ENCODE measurements around the gene ABCG8. TPM values are rescaled to one million over a fixed set of nuclear protein-coding genes. Genes with fewer than 3 reads are reported as not detected.

The ABCG8 gene
- total and polyA plus RNA-seq, 2 donors (not counting 1 experiment from before 2014, with no cell fraction given) = not detected

DNA sequence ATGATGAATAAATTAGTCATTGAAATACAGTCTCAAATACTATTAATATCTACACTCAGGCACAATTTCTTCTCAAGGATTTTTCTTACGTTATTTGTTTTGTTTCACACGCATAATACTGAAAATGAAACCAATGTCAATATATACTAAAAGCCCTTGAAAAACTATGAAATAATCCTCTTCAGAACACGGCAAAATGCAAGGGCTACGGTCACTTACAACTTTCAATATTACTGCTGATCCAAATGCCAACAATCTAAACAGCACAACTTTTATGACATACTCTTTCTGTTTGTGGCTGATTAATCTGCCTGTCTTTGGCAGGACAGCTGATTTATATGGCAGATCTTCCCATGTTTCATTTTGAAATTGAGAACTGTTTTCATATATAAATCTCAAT lies 88.7 kb downstream of the ABCG8 start:
- intact Hi-C loops (cut with micrococcal nuclease) = no loop called here
- CTCF ChIA-PET = no interaction called here
- ATAC-seq (ENCODE audit: low read depth) (no peak), DNase-seq (no peak)
- Histone ChIP-seq H4K20me1 (ENCODE audit: control insufficient read depth, insufficient read depth, low read length, poor library complexity, severe bottlenecking) (no peaks in the 10 kb centered on the region), H3K4me1 (ENCODE audit: control insufficient read depth in 2 of 2, insufficient read depth in 2 of 2, low read length in 2 of 2) (no peaks in the 10 kb centered on the region), H3K4me3 (ENCODE audit: control extremely low read depth in 1 of 5, extremely low read depth in 1 of 5, insufficient read depth in 1 of 5, low read depth in 2 of 5, low read length in 4 of 5) (no peak overlapping the region), H3K27me3 (replicated peaks in 1 of 4; ENCODE audit: control extremely low read depth in 1 of 4, control insufficient read depth in 3 of 4, insufficient read depth in 4 of 4, low read length in 3 of 4) (no peaks in the 10 kb centered on the region), H3K4me2 (replicated peaks; ENCODE audit: low read depth, low read length, poor library complexity, severe bottlenecking) (no peak overlapping the region), H3K79me2 (ENCODE audit: control insufficient read depth, insufficient read depth, low read length) (no peaks in the 10 kb centered on the region), H3K9ac (ENCODE audit: low read length) (no peak overlapping the region), H2AFZ (ENCODE audit: insufficient read depth, low read depth, low read length, poor library complexity, severe bottlenecking) (no peak overlapping the region), H3K27ac (ENCODE audit: low read length in 2 of 2) (no peak overlapping the region), H3K36me3 (replicated peaks in 1 of 2; ENCODE audit: control extremely low read depth in 1 of 2, control insufficient read depth in 1 of 2, extremely low read depth in 1 of 2, insufficient read depth in 2 of 2, low read length in 1 of 2) (peaks cover 9 to 32% of the 10 kb centered on the region in 2 experiments), H3K9me3 (ENCODE audit: control extremely low read depth in 1 of 3, control insufficient read depth in 2 of 3, insufficient read depth in 1 of 3, low read length in 2 of 3) (no peaks in the 10 kb centered on the region)
- TF ChIP-seq CTCF (IDR thresholded peaks at IDR 0.05) (no peak), EZH2 (IDR thresholded peaks at IDR 0.05; ENCODE audit: borderline replicate concordance, insufficient read depth, low read depth, low read length, poor library complexity, severe bottlenecking) (no peak)
- WGBS (ENCODE audit: insufficient coverage) = 87% methylated on average over 3 of the region's 4 CpGs
- no peaks in the 10 kb centered on the region for H3K27me3 Mint-ChIP-seq
- POLR2A ChIA-PET = no interaction called here
- no peak overlapping the region for H3K27ac Mint-ChIP-seq
- H3K9me3 Mint-ChIP-seq (ENCODE audit: insufficient read depth) = no peaks in the 10 kb centered on the region
- H3K4me1 Mint-ChIP-seq = no peaks in the 10 kb centered on the region
- peak overlapping the region; percentile 26 for H3K4me3 Mint-ChIP-seq

DNA sequence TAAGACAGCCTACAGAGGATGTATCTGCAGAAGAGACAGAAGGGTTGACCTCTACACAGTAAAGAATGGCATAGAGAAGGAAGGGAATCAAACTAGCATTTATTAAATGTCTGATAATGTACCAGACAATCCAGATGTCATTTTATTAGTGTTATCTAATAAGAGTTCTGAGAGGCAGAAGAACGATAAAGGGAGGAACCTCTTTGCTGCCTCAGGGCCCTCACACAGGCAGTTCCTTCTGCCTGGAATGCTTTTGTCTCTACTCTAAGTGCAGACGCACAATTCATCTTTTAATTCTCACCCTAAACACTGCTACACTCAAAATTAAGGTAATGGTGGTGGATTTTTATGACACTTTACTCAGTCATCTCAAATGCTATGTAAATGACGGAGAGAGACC lies 92.5 kb downstream of the ABCG8 start:
- TF ChIP-seq EZH2 (IDR thresholded peaks at IDR 0.05; ENCODE audit: borderline replicate concordance, insufficient read depth, low read depth, low read length, poor library complexity, severe bottlenecking) = no peak
- TF ChIP-seq CTCF (IDR thresholded peaks at IDR 0.05) = no peak
- Histone ChIP-seq H3K4me1 (ENCODE audit: control insufficient read depth in 2 of 2, insufficient read depth in 2 of 2, low read length in 2 of 2) (no peaks in the 10 kb centered on the region), H2AFZ (ENCODE audit: insufficient read depth, low read depth, low read length, poor library complexity, severe bottlenecking) (no peak overlapping the region), H4K20me1 (ENCODE audit: control insufficient read depth, insufficient read depth, low read length, poor library complexity, severe bottlenecking) (no peaks in the 10 kb centered on the region), H3K4me3 (ENCODE audit: control extremely low read depth in 1 of 5, extremely low read depth in 1 of 5, insufficient read depth in 1 of 5, low read depth in 2 of 5, low read length in 4 of 5) (no peak overlapping the region), H3K4me2 (replicated peaks; ENCODE audit: low read depth, low read length, poor library complexity, severe bottlenecking) (no peak overlapping the region), H3K79me2 (ENCODE audit: control insufficient read depth, insufficient read depth, low read length) (no peaks in the 10 kb centered on the region), H3K9ac (ENCODE audit: low read length) (no peak overlapping the region), H3K27me3 (replicated peaks in 1 of 4; ENCODE audit: control extremely low read depth in 1 of 4, control insufficient read depth in 3 of 4, insufficient read depth in 4 of 4, low read length in 3 of 4) (no peaks in the 10 kb centered on the region), H3K9me3 (ENCODE audit: control extremely low read depth in 1 of 3, control insufficient read depth in 2 of 3, insufficient read depth in 1 of 3, low read length in 2 of 3) (no peaks in the 10 kb centered on the region), H3K27ac (ENCODE audit: low read length in 2 of 2) (no peak overlapping the region), H3K36me3 (replicated peaks in 1 of 2; ENCODE audit: control extremely low read depth in 1 of 2, control insufficient read depth in 1 of 2, extremely low read depth in 1 of 2, insufficient read depth in 2 of 2, low read length in 1 of 2) (peaks cover 8 to 43% of the 10 kb centered on the region in 2 experiments)
- WGBS (ENCODE audit: insufficient coverage) = no CpG with 5 or more reads among the region's 3 CpGs
- Mint-ChIP-seq H3K27ac (no peak overlapping the region), H3K9me3 (ENCODE audit: insufficient read depth) (no peaks in the 10 kb centered on the region), H3K4me1 (no peaks in the 10 kb centered on the region), H3K4me3 (no peak overlapping the region), H3K27me3 (no peaks in the 10 kb centered on the region)
- ATAC-seq (ENCODE audit: low read depth) (no peak), DNase-seq (no peak)
- ChIA-PET CTCF (no interaction called here), POLR2A (no interaction called here)
- intact Hi-C loops (cut with micrococcal nuclease) = no loop called here

Small RNAs within 50 kb of the gene (small RNA-seq; reads per million reads assigned to genes)
- gene RN7SL455P (ENCODE audit: insufficient read length, low read depth, low replicate concordance) = not detected
- not detected for gene RNU6-1048P (ENCODE audit: insufficient read length, low read depth, low replicate concordance)

Other genes with a start within 250 kb of the ABCG8 start
- 48.5 and 53.7 TPM in 2 replicates for gene THADA, start 242.9 kb upstream of the ABCG8 start, total RNA-seq
- gene THADA, start 242.9 kb upstream of the ABCG8 start, polyA plus RNA-seq = 17.6 and 20.3 TPM in 2 replicates
- gene PLEKHH2, start 201.7 kb upstream of the ABCG8 start, total RNA-seq = 0.17 and 0.58 TPM in 2 replicates
- 0.19 and 0.23 TPM in 2 replicates for gene PLEKHH2, start 201.7 kb upstream of the ABCG8 start, polyA plus RNA-seq
- gene C1GALT1C1L, start 162.5 kb upstream of the ABCG8 start, total RNA-seq = not detected in 2 replicates
- not detected in 2 replicates for gene C1GALT1C1L, start 162.5 kb upstream of the ABCG8 start, polyA plus RNA-seq
- 11.4 and 12.7 TPM in 2 replicates for gene DYNC2LI1, start 64.9 kb upstream of the ABCG8 start, total RNA-seq
- gene DYNC2LI1, start 64.9 kb upstream of the ABCG8 start, polyA plus RNA-seq = 3.3 and 3.8 TPM in 2 replicates
- gene ABCG5, start 132 bp upstream of the ABCG8 start, total RNA-seq = not detected in 2 replicates
- not detected in 2 replicates for gene ABCG5, start 132 bp upstream of the ABCG8 start, polyA plus RNA-seq
- 75.6 and 77.3 TPM in 2 replicates for gene LRPPRC, start 157.0 kb downstream of the ABCG8 start, total RNA-seq
- gene LRPPRC, start 157.0 kb downstream of the ABCG8 start, polyA plus RNA-seq = 17.6 and 32.3 TPM in 2 replicates

All from B cell (primary cell).